Tibial nerve (tissue), 4 donors: ENCODE measurements around the gene ARL8A. TPM values are rescaled to one million over a fixed set of nuclear protein-coding genes. Genes with fewer than 3 reads are reported as not detected.
A peak's percentile ranks its signal among the peaks of the same experiment; 100 is the strongest.

ENCODE experiments used
- DNase-seq, 2 donors: peaks; one replicate each; pipeline ENCODE4 v3.0.0-alpha.2; 2019; ENCODE audit warnings: low spot score in 2 of 2
- H3K27ac ChIP-seq, 4 donors: fragments of 200-600 bp; sonication (generic) in 3 of 4; one replicate each; pipeline ENCODE4 v1.5.1; 2017 to 2019; ENCODE audit warnings: mild to moderate bottlenecking in 1 of 4
- H3K27me3 ChIP-seq, 2 donors: fragments of 200-600 bp; sonication (generic) in 1 of 2; one replicate each; pipeline versions ENCODE4 v1.5.1 to v1.6.0; 2017 to 2019
- H3K36me3 ChIP-seq, 3 donors: fragments of 200-600 bp; sonication (generic); one replicate each; pipeline ENCODE4 v1.5.1; 2018 to 2019
- H3K4me1 ChIP-seq, 4 donors: fragments of 200-600 bp; sonication (generic) in 3 of 4; one replicate each; pipeline ENCODE4 v1.5.1; 2017 to 2019
- H3K4me3 ChIP-seq, 4 donors: fragments of 200-600 bp; sonication (generic) in 3 of 4; one replicate each; pipeline ENCODE4 v1.5.1; 2017 to 2019; ENCODE audit warnings: mild to moderate bottlenecking in 1 of 4, moderate library complexity in 1 of 4
- H3K9me3 ChIP-seq, 4 donors: fragments of 200-600 bp; sonication (generic) in 3 of 4; one replicate each; pipeline ENCODE4 v1.5.1; 2017 to 2019
- CTCF ChIP-seq, 5 experiments: fragments of 200-600 bp in 3 of 5; fragments of 450-650 bp in 2 of 5; sonication (generic) in 3 of 5; IDR thresholded peaks; one replicate each; pipeline ENCODE4 v1.5.1; 2016 to 2019; ENCODE audit warnings: antibody characterized with exemption in 5 of 5, mild to moderate bottlenecking in 3 of 5, moderate library complexity in 2 of 5
- EP300 ChIP-seq, 2 donors: sonication (generic); formaldehyde crosslinking; IDR thresholded peaks; one replicate each; pipeline ENCODE4 v1.6.1; 2017; ENCODE audit warnings: antibody characterized with exemption in 2 of 2, mild to moderate bottlenecking in 1 of 2
- POLR2A ChIP-seq, 2 donors: fragments of 450-650 bp; IDR thresholded peaks; one replicate each; pipeline ENCODE4 v1.6.1; 2017; ENCODE audit warnings: antibody characterized with exemption in 2 of 2, mild to moderate bottlenecking in 2 of 2, moderate library complexity in 2 of 2
- WGBS, 2 donors: methylation state at CpG; one replicate each; pipeline ENCODE4 v1.1.5; 2018; 5-methylcytosine and 5-hydroxymethylcytosine counted together
- total RNA-seq, 4 donors: library from RNA; depleted of rRNA; stranded (reverse); fragments of >200 nt; gene quantifications; one replicate each; pipeline ENCODE4 v1.1.0, GENCODE V29; 2016

Gene ARL8A
- total RNA-seq, 4 donors from 2014 or later: 35.0 to 64.5 (median 49.3) TPM

GRCh38 chr1:202165267-202165941 is 20.9 kb upstream of the ARL8A start:
- Histone ChIP-seq H3K27ac (peak overlapping the region in 1 of 4 donors; percentile 11), H3K27me3 (no peaks in the 10 kb centered on the region), H3K36me3 (no peaks in the 10 kb centered on the region), H3K9me3 (no peaks in the 10 kb centered on the region), H3K4me1 (peaks cover 0 to 62% (median 24%) of the 10 kb centered on the region in 4 donors), H3K4me3 (no peak overlapping the region)
- no peak for TF ChIP-seq POLR2A (IDR thresholded peaks at IDR 0.05)
- TF ChIP-seq EP300 (IDR thresholded peaks at IDR 0.05): no peak
- no peak for DNase-seq
- 73 to 87% methylated on average over 20 of the region's 20 CpGs for WGBS, 2 donors

GRCh38 chr1:202164271-202165037 is 19.9 kb upstream of the ARL8A start:
- no peak for DNase-seq
- 69 to 72% methylated on average over 11 of the region's 11 CpGs for WGBS, 2 donors
- TF ChIP-seq EP300 (IDR thresholded peaks at IDR 0.05) (no peak), POLR2A (IDR thresholded peaks at IDR 0.05) (no peak), CTCF (IDR thresholded peaks at IDR 0.05) (no peak)
- peak overlapping the region in 1 of 4 donors; percentile 50 for H3K27ac ChIP-seq
- no peak overlapping the region for H3K4me3 ChIP-seq
- no peaks in the 10 kb centered on the region for H3K36me3 ChIP-seq
- H3K4me1 ChIP-seq: peaks cover 0 to 67% (median 24%) of the 10 kb centered on the region in 4 donors
- H3K27me3 ChIP-seq: no peaks in the 10 kb centered on the region
- H3K9me3 ChIP-seq: no peaks in the 10 kb centered on the region

- H3K27me3 ChIP-seq: no peaks in the 10 kb centered on the region
- no peaks in the 10 kb centered on the region for H3K36me3 ChIP-seq
- no peaks in the 10 kb centered on the region for H3K9me3 ChIP-seq
- 55 to 68% methylated on average over 10 of the region's 12 CpGs for WGBS, 2 donors
- H3K27ac ChIP-seq: peak overlapping the region in 2 of 4 donors; percentile 12 to 50
- no peak overlapping the region for H3K4me3 ChIP-seq
- TF ChIP-seq POLR2A (IDR thresholded peaks at IDR 0.05): no peak
- DNase-seq: no peak
- H3K4me1 ChIP-seq: peaks cover 0 to 66% (median 24%) of the 10 kb centered on the region in 4 donors
Measured at GRCh38 chr1:202163281-202164270, 19.0 kb upstream of the ARL8A start.

GRCh38 chr1:202162418-202163280 is 18.1 kb upstream of the ARL8A start:
- H3K4me3 ChIP-seq: no peak overlapping the region
- no peak for DNase-seq
- TF ChIP-seq CTCF (IDR thresholded peaks at IDR 0.05) (no peak), EP300 (IDR thresholded peaks at IDR 0.05) (no peak), POLR2A (IDR thresholded peaks at IDR 0.05) (no peak)
- peak overlapping the region in 2 of 4 donors; percentile 28 to 80 for H3K27ac ChIP-seq
- no peaks in the 10 kb centered on the region for H3K27me3 ChIP-seq
- no peaks in the 10 kb centered on the region for H3K36me3 ChIP-seq
- peaks cover 0 to 56% (median 23%) of the 10 kb centered on the region in 4 donors for H3K4me1 ChIP-seq
- 48 to 57% methylated on average over 14 to 15 of the region's 15 CpGs for WGBS, 2 donors
- H3K9me3 ChIP-seq: no peaks in the 10 kb centered on the region

GRCh38 chr1:202162047-202162417 is 17.5 kb upstream of the ARL8A start:
- peaks cover 0 to 53% (median 22%) of the 10 kb centered on the region in 4 donors for H3K4me1 ChIP-seq
- WGBS, 2 donors: 83 to 89% methylated on average over 4 of the region's 4 CpGs
- DNase-seq: no peak
- no peaks in the 10 kb centered on the region for H3K27me3 ChIP-seq
- no peak overlapping the region for H3K4me3 ChIP-seq
- H3K36me3 ChIP-seq: no peaks in the 10 kb centered on the region
- H3K9me3 ChIP-seq: no peaks in the 10 kb centered on the region
- peak overlapping the region in 1 of 4 donors; percentile 80 for H3K27ac ChIP-seq
- TF ChIP-seq POLR2A (IDR thresholded peaks at IDR 0.05) (no peak), CTCF (IDR thresholded peaks at IDR 0.05) (no peak), EP300 (IDR thresholded peaks at IDR 0.05) (no peak)
